OCI-LY3 (cell line): ENCODE measurements around the gene MALAT1.

Source experiments
- H2AFZ ChIP-seq: fragments of 200-600, 300-600 bp; shearing (Covaris generic); 2 replicates; pipeline ENCODE4 v1.6.0; 2014; ENCODE audit warnings: antibody characterized with exemption, low read depth, low read length
- H3K27ac ChIP-seq: fragments of 200-600, 300-600 bp; sonication (generic); 2 replicates; pipeline ENCODE4 v1.5.1; 2014; ENCODE audit warnings: mild to moderate bottlenecking, low read length, moderate library complexity, mixed read lengths
- H3K27me3 ChIP-seq: fragments of 200-600, 300-600 bp; sonication (generic); 2 replicates; pipeline ENCODE4 v1.6.1; 2014; ENCODE audit warnings: low read depth, low read length, mixed read lengths
- H3K36me3 ChIP-seq: fragments of 200-600, 300-600 bp; sonication (generic); replicated peaks from 2 replicates; pipeline ENCODE3; 2014; ENCODE audit warnings: low read depth, low read length, mixed read lengths
- H3K4me1 ChIP-seq: fragments of 300-600, 200-600 bp; sonication (generic); 2 replicates; pipeline ENCODE4 v1.6.1; 2014; ENCODE audit warnings: low read length, mixed read lengths
- H3K4me2 ChIP-seq: fragments of 200-600, 300-600 bp; sonication (generic); 2 replicates; pipeline ENCODE4 v1.6.1; 2014; ENCODE audit warnings: low read length, mixed read lengths
- H3K4me3 ChIP-seq: fragments of 300-600, 200-600 bp; sonication (generic); 2 replicates; pipeline ENCODE4 v1.5.1; 2014; ENCODE audit warnings: antibody characterized with exemption, mild to moderate bottlenecking, low read length, moderate library complexity
- H3K79me2 ChIP-seq: fragments of 300-600, 200-600 bp; shearing (Covaris generic); 2 replicates; pipeline ENCODE4 v1.6.1; 2014; ENCODE audit warnings: mild to moderate bottlenecking, low read length, mixed read lengths
- H3K9ac ChIP-seq: fragments of 300-600, 200-600 bp; shearing (Covaris generic); 2 replicates; pipeline ENCODE4 v1.6.0; 2014; ENCODE audit warnings: mild to moderate bottlenecking, low read length, moderate library complexity
- H3K9me3 ChIP-seq: fragments of 200-600, 300-600 bp; shearing (Covaris generic); 2 replicates; pipeline ENCODE4 v1.6.1; 2014; ENCODE audit warnings: low read length, mixed read lengths; ENCODE audit not compliant: insufficient read depth
- H4K20me1 ChIP-seq: fragments of 200-600, 300-600 bp; sonication (generic); 2 replicates; pipeline ENCODE4 v1.6.1; 2016; ENCODE audit warnings: low read length, mixed read lengths; ENCODE audit not compliant: insufficient read depth
- EZH2phosphoT487 ChIP-seq: fragments of 200-600 bp; shearing (Covaris generic); IDR thresholded peaks from 2 replicates; pipeline ENCODE4 v1.6.1; 2018; ENCODE audit warnings: antibody characterized with exemption, mixed run types, low read depth
- TF ChIP-seq, protein P1 (sequence below): fragments of 200-600, 300-600 bp; sonication (generic); IDR thresholded peaks from 2 replicates; pipeline ENCODE4 v1.5.1; 2014; ENCODE audit warnings: antibody characterized with exemption, low read length, low read depth

Gene MALAT1

DNA sequence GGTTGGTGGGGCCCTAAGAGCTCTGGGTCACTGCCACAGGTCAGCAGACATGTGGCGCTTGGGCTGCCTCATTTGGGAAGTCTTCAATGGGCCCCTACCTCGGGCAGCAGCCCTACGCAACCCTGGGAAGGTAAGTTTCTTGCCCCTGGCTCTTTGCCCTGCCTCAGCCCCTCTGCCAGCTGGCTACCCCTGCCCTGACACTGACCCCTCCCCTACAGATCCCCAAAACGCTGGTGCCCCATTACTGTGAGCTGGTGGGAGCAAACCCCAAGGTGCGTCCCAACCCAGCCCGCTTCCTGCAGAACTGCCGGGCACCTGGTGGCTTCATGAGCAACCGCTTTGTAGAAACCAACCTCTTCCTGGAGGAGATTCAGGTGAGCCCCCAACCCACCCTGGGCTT is 27.9 kb downstream of the MALAT1 start:
- H3K36me3 ChIP-seq, result peaks cover 38% of the 10 kb centered on the region
- H3K4me3 ChIP-seq, result no peak overlapping the region
- TF ChIP-seq, protein P1, sequence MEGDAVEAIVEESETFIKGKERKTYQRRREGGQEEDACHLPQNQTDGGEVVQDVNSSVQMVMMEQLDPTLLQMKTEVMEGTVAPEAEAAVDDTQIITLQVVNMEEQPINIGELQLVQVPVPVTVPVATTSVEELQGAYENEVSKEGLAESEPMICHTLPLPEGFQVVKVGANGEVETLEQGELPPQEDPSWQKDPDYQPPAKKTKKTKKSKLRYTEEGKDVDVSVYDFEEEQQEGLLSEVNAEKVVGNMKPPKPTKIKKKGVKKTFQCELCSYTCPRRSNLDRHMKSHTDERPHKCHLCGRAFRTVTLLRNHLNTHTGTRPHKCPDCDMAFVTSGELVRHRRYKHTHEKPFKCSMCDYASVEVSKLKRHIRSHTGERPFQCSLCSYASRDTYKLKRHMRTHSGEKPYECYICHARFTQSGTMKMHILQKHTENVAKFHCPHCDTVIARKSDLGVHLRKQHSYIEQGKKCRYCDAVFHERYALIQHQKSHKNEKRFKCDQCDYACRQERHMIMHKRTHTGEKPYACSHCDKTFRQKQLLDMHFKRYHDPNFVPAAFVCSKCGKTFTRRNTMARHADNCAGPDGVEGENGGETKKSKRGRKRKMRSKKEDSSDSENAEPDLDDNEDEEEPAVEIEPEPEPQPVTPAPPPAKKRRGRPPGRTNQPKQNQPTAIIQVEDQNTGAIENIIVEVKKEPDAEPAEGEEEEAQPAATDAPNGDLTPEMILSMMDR, result no peak
- no peak for TF ChIP-seq EZH2phosphoT487
- 0 out of 2 replicates have a peak, but pooled peaks cover 3% of the 10 kb centered on the region for H4K20me1 ChIP-seq
- H3K27me3 ChIP-seq, result no peaks in the 10 kb centered on the region
- no peak overlapping the region for H3K4me2 ChIP-seq
- H3K27ac ChIP-seq, result no peak overlapping the region
- peaks cover 37% of the 10 kb centered on the region for H3K4me1 ChIP-seq
- H3K79me2 ChIP-seq, result peaks cover 15% of the 10 kb centered on the region
- no peak overlapping the region for H2AFZ ChIP-seq
- H3K9me3 ChIP-seq, result no peaks in the 10 kb centered on the region
- no peak overlapping the region for H3K9ac ChIP-seq

DNA sequence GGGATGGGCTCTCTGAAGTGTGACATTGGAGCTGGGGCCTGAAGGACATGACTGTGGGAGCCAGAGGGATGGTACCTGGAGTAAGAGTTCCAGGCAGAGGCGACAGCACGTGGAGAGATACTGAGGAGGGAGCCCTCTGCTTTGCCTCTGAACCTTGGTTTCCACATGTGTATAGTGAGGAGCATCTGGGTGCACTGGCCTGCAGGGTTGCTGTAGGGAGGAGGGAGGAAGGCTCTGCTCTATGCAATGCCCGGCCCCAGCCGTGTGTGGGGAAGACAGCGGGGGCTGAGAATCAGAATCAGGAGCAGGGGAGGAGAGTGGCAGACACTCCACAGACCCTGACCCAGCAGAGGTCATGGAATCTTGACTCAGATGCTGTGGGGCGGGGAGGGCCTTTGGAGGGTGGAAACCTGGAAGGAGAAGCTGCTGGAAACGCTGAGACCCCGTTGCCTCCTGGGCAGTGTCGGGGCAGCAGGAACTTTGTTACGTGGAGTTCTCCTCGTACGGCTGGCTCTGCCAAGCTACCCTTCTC is 30.0 kb downstream of the MALAT1 start:
- Histone ChIP-seq H3K27me3 (no peaks in the 10 kb centered on the region), H3K9me3 (no peaks in the 10 kb centered on the region), H3K36me3 (peaks cover 47% of the 10 kb centered on the region), H4K20me1 (0 out of 2 replicates have a peak, but pooled peaks cover 3% of the 10 kb centered on the region), H3K27ac (no peak overlapping the region), H2AFZ (no peak overlapping the region), H3K9ac (no peak overlapping the region), H3K4me3 (no peak overlapping the region), H3K4me2 (no peak overlapping the region), H3K79me2 (peaks cover 15% of the 10 kb centered on the region), H3K4me1 (peaks cover 17% of the 10 kb centered on the region)
- TF ChIP-seq, protein P1, result no peak
- TF ChIP-seq EZH2phosphoT487, result no peak

DNA sequence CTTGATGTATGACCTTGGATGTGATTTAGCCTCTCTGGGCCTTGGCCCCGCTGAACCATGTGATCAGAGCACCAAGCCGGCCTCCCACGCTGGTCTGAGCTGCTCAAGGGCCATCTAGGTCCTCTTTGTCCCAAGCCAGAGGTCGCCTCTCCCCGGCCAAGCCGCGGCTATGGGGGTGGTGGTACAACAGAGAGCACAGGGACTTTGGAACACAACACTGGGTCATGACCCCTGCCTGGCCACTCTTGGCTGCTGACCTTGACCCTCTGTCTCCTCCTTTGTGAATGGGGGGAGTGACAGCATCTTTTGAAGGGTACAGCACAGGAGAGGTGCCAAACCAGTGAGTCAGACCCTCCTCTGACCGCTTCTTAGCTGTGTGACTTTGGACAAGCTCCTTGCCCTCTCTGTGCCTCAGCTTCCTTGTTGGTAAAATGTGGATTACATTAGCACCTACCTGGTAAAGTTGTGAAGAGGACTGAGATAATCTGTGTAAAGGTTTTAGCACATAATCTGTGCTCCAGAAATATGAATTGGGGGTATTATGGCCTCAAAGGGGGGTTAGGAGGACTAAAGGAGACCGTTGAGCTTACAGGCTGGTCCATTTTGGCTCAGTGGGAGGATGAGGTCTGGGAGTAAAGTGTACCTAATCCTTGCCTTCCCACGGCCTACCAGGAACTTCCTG is 30.8 kb downstream of the MALAT1 start:
- no peak overlapping the region for H3K4me2 ChIP-seq
- H4K20me1 ChIP-seq, result 0 out of 2 replicates have a peak, but pooled peaks cover 3% of the 10 kb centered on the region
- H3K27ac ChIP-seq, result no peak overlapping the region
- H3K9me3 ChIP-seq, result no peaks in the 10 kb centered on the region
- H3K36me3 ChIP-seq, result peaks cover 47% of the 10 kb centered on the region
- TF ChIP-seq EZH2phosphoT487, result no peak
- TF ChIP-seq, protein P1, result no peak
- no peak overlapping the region for H3K4me3 ChIP-seq
- H3K27me3 ChIP-seq, result no peaks in the 10 kb centered on the region
- peaks cover 10% of the 10 kb centered on the region for H3K4me1 ChIP-seq
- H2AFZ ChIP-seq, result no peak overlapping the region
- no peak overlapping the region for H3K9ac ChIP-seq
- peaks cover 15% of the 10 kb centered on the region for H3K79me2 ChIP-seq

DNA sequence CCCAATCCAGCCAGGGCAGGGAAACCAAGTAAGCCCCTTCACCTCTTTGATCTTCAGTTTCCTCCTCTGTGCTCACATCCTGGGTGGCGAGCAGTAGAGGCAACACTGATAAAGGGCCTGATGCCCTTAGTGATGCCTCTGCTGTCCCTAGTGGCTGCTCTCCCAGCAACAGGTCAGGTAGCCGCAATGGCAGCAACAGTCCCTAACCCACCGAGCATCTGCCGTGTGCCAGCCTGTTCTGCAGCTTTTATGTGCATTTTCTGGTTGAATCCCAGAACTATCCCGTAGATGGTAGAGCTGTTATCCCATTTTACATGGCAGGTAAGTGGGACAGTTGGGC is 31.3 kb downstream of the MALAT1 start:
- Histone ChIP-seq H4K20me1 (0 out of 2 replicates have a peak, but pooled peaks cover 3% of the 10 kb centered on the region), H3K4me3 (no peak overlapping the region), H3K27me3 (no peaks in the 10 kb centered on the region), H3K9ac (no peak overlapping the region), H3K4me2 (no peak overlapping the region), H3K27ac (no peak overlapping the region), H3K9me3 (no peaks in the 10 kb centered on the region), H3K79me2 (peaks cover 14% of the 10 kb centered on the region), H3K4me1 (peaks cover 10% of the 10 kb centered on the region), H2AFZ (no peak overlapping the region), H3K36me3 (peaks cover 49% of the 10 kb centered on the region)
- TF ChIP-seq, protein P1, result peak; percentile 35
- no peak for TF ChIP-seq EZH2phosphoT487
